Airway epithelial cell (primary cell): ENCODE measurements around the gene SCML1. TPM values are rescaled to one million over a fixed set of nuclear protein-coding genes. Genes with fewer than 3 reads are reported as not detected.

Source experiments
- total RNA-seq: library from RNA; depleted of rRNA; stranded (reverse); fragments of >200 nt; gene quantifications from 2 replicates; pipeline ENCODE4 v1.2.3, GENCODE V29; 2015

Gene SCML1
- 5.8 and 8.2 TPM in 2 replicates for total RNA-seq

GRCh38 chrX:17736856-17737709 is at the start of gene SCML1:
SCML1 (plus strand) TSS chrX:17737493; CDS start chrX:17744187, 6,694 bp downstream.

Other genes with a start within 250 kb of the SCML1 start
- gene RAI2, start 123.8 kb downstream of the SCML1 start, total RNA-seq: not detected in 2 replicates